DND-41 (cell line): ENCODE measurements around the gene SCUBE1.

ENCODE experiments used
- ATAC-seq: fragments of 200-7000 bp; cut with Tn5 transposase; 3 replicates; pipeline ENCODE4 v1.9.1; 2021; ENCODE audit warnings: low read depth; ENCODE audit not compliant: insufficient read depth
- DNase-seq: peaks from one replicate; pipeline ENCODE4 v3.0.0-alpha.2; 2020
- H2AFZ ChIP-seq: 2 replicates; pipeline ENCODE4 v1.6.0; 2012; ENCODE audit warnings: low read depth, low read length
- H3K27ac ChIP-seq: 2 replicates; pipeline ENCODE4 v1.5.1; 2012; ENCODE audit warnings: low read length, inconsistent platforms
- H3K27me3 ChIP-seq: fragments of 200-600 bp; sonication (generic); 2 replicates; pipeline ENCODE4 v1.6.0; 2012; ENCODE audit warnings: low read length, mild to moderate bottlenecking, inconsistent platforms; ENCODE audit not compliant: insufficient read depth, poor library complexity
- H3K36me3 ChIP-seq: 2 replicates; pipeline ENCODE4 v1.5.1; 2012; ENCODE audit warnings: low read length, inconsistent platforms; ENCODE audit not compliant: insufficient read depth
- H3K4me1 ChIP-seq: 2 replicates; pipeline ENCODE4 v1.5.1; 2012; ENCODE audit warnings: mild to moderate bottlenecking, low read length; ENCODE audit not compliant: insufficient read depth
- H3K4me2 ChIP-seq: 2 replicates; pipeline ENCODE4 v1.6.0; 2012; ENCODE audit warnings: mild to moderate bottlenecking, moderate library complexity, low read length, inconsistent platforms; ENCODE audit not compliant: insufficient read depth
- H3K4me3 ChIP-seq, 2 experiments: fragments of 200-600 bp in 1 of 2; shearing (Covaris generic) in 1 of 2; 2 replicates each; pipeline ENCODE4 v1.5.1; 2012 to 2016; ENCODE audit warnings: inconsistent platforms in 2 of 2, low read length in 2 of 2, mild to moderate bottlenecking in 2 of 2, low read depth in 1 of 2, moderate library complexity in 1 of 2
- H3K79me2 ChIP-seq: 2 replicates; pipeline ENCODE4 v1.6.0; 2012; ENCODE audit warnings: low read length, inconsistent platforms; ENCODE audit not compliant: insufficient read depth
- H3K9ac ChIP-seq: 2 replicates; pipeline ENCODE4 v1.6.0; 2012; ENCODE audit warnings: low read depth, mild to moderate bottlenecking, inconsistent platforms, low read length, moderate library complexity
- H3K9me3 ChIP-seq: 2 replicates; pipeline ENCODE4 v1.5.1; 2012; ENCODE audit warnings: low read length, moderate library complexity, mild to moderate bottlenecking, inconsistent platforms; ENCODE audit not compliant: insufficient read depth, severe bottlenecking
- H4K20me1 ChIP-seq: 2 replicates; pipeline ENCODE4 v1.6.0; 2012; ENCODE audit warnings: low read length; ENCODE audit not compliant: insufficient read depth
- CTCF ChIP-seq: IDR thresholded peaks from 2 replicates; pipeline ENCODE4 v1.5.1; 2012; ENCODE audit warnings: borderline replicate concordance, low read length, moderate library complexity, mild to moderate bottlenecking; ENCODE audit not compliant: poor library complexity, severe bottlenecking; ENCODE audit errors: extremely low read depth
- EZH2 ChIP-seq: IDR thresholded peaks from 3 replicates; pipeline ENCODE4 v1.6.1; 2012; ENCODE audit warnings: borderline replicate concordance, low read depth, mild to moderate bottlenecking, moderate library complexity, low read length, inconsistent platforms; ENCODE audit not compliant: severe bottlenecking

SCUBE1 gene

GRCh38 chr22:43337946-43338345, 5.2 kb downstream of the SCUBE1 start:
- no peaks in the 10 kb centered on the region for H3K27me3 ChIP-seq
- no peak for TF ChIP-seq CTCF
- no peak for TF ChIP-seq EZH2
- ATAC-seq (no peak), DNase-seq (no peak)
- H3K79me2 ChIP-seq, result no peaks in the 10 kb centered on the region
- H4K20me1 ChIP-seq, result 0 out of 2 replicates have a peak, but pooled peaks cover 4% of the 10 kb centered on the region
- H3K4me3 ChIP-seq, result no peak overlapping the region
- no peak overlapping the region for H3K4me2 ChIP-seq
- H3K9ac ChIP-seq, result no peak overlapping the region
- no peak overlapping the region for H2AFZ ChIP-seq
- H3K27ac ChIP-seq, result no peak overlapping the region
- H3K4me1 ChIP-seq, result no peaks in the 10 kb centered on the region
- H3K9me3 ChIP-seq, result no peaks in the 10 kb centered on the region
- H3K36me3 ChIP-seq, result no peaks in the 10 kb centered on the region

- H3K4me1 ChIP-seq, result no peaks in the 10 kb centered on the region
- H3K9me3 ChIP-seq, result no peaks in the 10 kb centered on the region
- no peaks in the 10 kb centered on the region for H3K27me3 ChIP-seq
- H3K79me2 ChIP-seq, result no peaks in the 10 kb centered on the region
- H3K4me3 ChIP-seq, result no peak overlapping the region
- H3K36me3 ChIP-seq, result no peaks in the 10 kb centered on the region
- no peak overlapping the region for H3K4me2 ChIP-seq
- TF ChIP-seq EZH2 (no peak), CTCF (no peak)
- no peak overlapping the region for H3K27ac ChIP-seq
- no peak for DNase-seq
- 0 out of 2 replicates have a peak, but pooled peaks cover 4% of the 10 kb centered on the region for H4K20me1 ChIP-seq
- no peak overlapping the region for H3K9ac ChIP-seq
- ATAC-seq, result no peak
- no peak overlapping the region for H2AFZ ChIP-seq
Measured at GRCh38 chr22:43337385-43337784, 5.8 kb downstream of the SCUBE1 start.

DNA sequence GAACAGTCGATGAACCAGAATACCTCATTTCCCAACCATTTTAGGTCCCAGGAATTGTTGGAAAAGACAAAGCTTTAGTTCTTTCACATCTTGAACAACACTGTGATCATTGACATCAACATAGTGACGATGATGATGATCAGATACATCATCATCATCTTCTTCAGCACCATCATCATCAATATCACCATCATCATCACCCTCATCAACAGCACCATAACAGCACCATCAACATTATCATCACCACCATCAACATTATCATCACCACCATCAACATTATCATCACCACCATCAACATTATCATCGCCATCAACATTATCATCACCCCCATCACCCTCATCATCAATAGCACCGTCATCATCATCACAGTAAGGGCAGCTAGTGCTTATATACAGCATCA, 8.8 kb downstream of the SCUBE1 start:
- DNase-seq, result no peak
- Histone ChIP-seq H3K27ac (no peak overlapping the region), H4K20me1 (no peaks in the 10 kb centered on the region), H3K4me3 (no peak overlapping the region), H3K9me3 (no peaks in the 10 kb centered on the region), H3K79me2 (no peaks in the 10 kb centered on the region), H3K9ac (no peak overlapping the region), H3K27me3 (no peaks in the 10 kb centered on the region), H3K4me1 (no peaks in the 10 kb centered on the region), H3K4me2 (no peak overlapping the region), H3K36me3 (no peaks in the 10 kb centered on the region), H2AFZ (no peak overlapping the region)
- no peak for ATAC-seq
- TF ChIP-seq EZH2, result no peak
- TF ChIP-seq CTCF, result no peak

DNA sequence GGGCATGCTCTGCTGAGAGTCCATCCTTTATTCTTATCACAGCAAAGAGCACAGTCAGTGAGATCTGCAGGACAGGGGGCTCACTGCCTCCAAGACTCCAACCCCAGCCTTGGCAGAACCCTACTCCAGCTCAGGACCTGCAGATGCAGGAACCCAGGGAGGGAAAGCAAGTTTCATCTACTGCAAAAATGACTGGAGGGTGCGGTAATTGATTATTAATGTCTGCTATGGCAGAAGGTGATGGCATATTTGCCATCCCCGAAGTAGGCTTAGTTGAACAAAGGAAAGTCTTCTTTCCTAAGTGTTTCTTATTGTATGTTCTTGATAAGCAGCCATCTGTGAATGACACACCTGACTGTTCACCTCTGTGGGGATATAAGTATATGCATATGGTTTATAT, 9.2 kb downstream of the SCUBE1 start:
- no peak overlapping the region for H3K4me3 ChIP-seq
- no peak overlapping the region for H3K9ac ChIP-seq
- no peak for ATAC-seq
- no peak overlapping the region for H3K27ac ChIP-seq
- H4K20me1 ChIP-seq, result no peaks in the 10 kb centered on the region
- no peaks in the 10 kb centered on the region for H3K27me3 ChIP-seq
- no peak overlapping the region for H2AFZ ChIP-seq
- H3K9me3 ChIP-seq, result no peaks in the 10 kb centered on the region
- H3K79me2 ChIP-seq, result no peaks in the 10 kb centered on the region
- H3K4me1 ChIP-seq, result no peaks in the 10 kb centered on the region
- TF ChIP-seq EZH2 (no peak), CTCF (no peak)
- H3K4me2 ChIP-seq, result no peak overlapping the region
- no peak for DNase-seq
- no peaks in the 10 kb centered on the region for H3K36me3 ChIP-seq
